ENCODE measurements around the gene RASGRP1. TPM values are rescaled to one million over a fixed set of nuclear protein-coding genes. Genes with fewer than 3 reads are reported as not detected.

Gene RASGRP1
- polyA plus RNA-seq, 1 of the 3 experiments (the other 2 are of a cell fraction): 0.03 TPM

- POLR2A ChIA-PET: no interaction called here
- no peaks in the 10 kb centered on the region; the same call in 1 of the 2 replicates for H3K79me2 ChIP-seq (ENCODE audit: insufficient read depth)
- no peak overlapping the region for H3K9ac ChIP-seq
- no peak overlapping the region for H3K4me3 ChIP-seq (ENCODE audit: low read depth in 2 of 2, low read length in 1 of 2)
- H3K9me3 ChIP-seq: no peaks in the 10 kb centered on the region
- TF ChIP-seq ELF1 (IDR thresholded peaks at IDR 0.05) (no peak), NRF1 (IDR thresholded peaks at IDR 0.05; ENCODE audit: low read depth, low read length) (no peak), CHD2 (IDR thresholded peaks at IDR 0.05; ENCODE audit: low read length, partially characterized antibody) (no peak), USF2 (IDR thresholded peaks at IDR 0.05; ENCODE audit: borderline replicate concordance, low read depth, low read length) (no peak), RCOR1 (IDR thresholded peaks at IDR 0.05; ENCODE audit: low read length) (no peak), TEAD4 (IDR thresholded peaks at IDR 0.05; ENCODE audit: borderline replicate concordance, insufficient read depth) (no peak), SIN3A (IDR thresholded peaks at IDR 0.05; ENCODE audit: borderline replicate concordance, low read depth, low read length) (no peak), POLR2AphosphoS5 (IDR thresholded peaks at IDR 0.05; ENCODE audit: low read depth, low read length) (no peak), SMC3 (IDR thresholded peaks at IDR 0.05; ENCODE audit: low read depth, low read length) (no peak), USF1 (IDR thresholded peaks at IDR 0.05; ENCODE audit: borderline replicate concordance, low read depth) (no peak), TAF1 (IDR thresholded peaks at IDR 0.05; ENCODE audit: borderline replicate concordance, low read depth, low read length) (no peak), ZBTB33 (IDR thresholded peaks at IDR 0.05; ENCODE audit: borderline replicate concordance, low read depth) (no peak), EZH2phosphoT487 (IDR thresholded peaks at IDR 0.05; ENCODE audit: borderline replicate concordance, low read depth) (no peak), FOXM1 (IDR thresholded peaks at IDR 0.05; ENCODE audit: low read depth) (no peak), RXRA (IDR thresholded peaks at IDR 0.05; ENCODE audit: borderline replicate concordance, low read depth) (no peak)
- H3K4me1 ChIP-seq (ENCODE audit: control insufficient read depth in 1 of 2, insufficient read depth in 2 of 2, low read depth in 1 of 2, low read length in 1 of 2): peaks cover 0 to 11% of the 10 kb centered on the region in 2 experiments; a peak in 1 of 4 replicates
- no peak overlapping the region for H3K4me2 ChIP-seq
- no peak overlapping the region for H2AFZ ChIP-seq (ENCODE audit: low read depth)
- peaks cover 11% of the 10 kb centered on the region for H3F3A ChIP-seq (replicated peaks; ENCODE audit: insufficient read depth)
- no peak for DNase-seq
- no peaks in the 10 kb centered on the region for H3K9me2 ChIP-seq
- H3K36me3 ChIP-seq (replicated peaks in 1 of 2; ENCODE audit: control insufficient read depth in 1 of 2, insufficient read depth in 2 of 2, low read length in 1 of 2): no peaks in the 10 kb centered on the region
- H3K27ac ChIP-seq (ENCODE audit: low read depth in 2 of 2, low read length in 1 of 2): no peak overlapping the region
- CTCF ChIA-PET: interaction anchor here (1.5 to 1.6 kb wide), 2 partner anchors 38 to 169 kb away, joined by 4 to 7 read pairs; partner anchors contain the start of gene RASGRP1
- 73% methylated on average over 2 of the region's 2 CpGs for WGBS (ENCODE audit: low lambda C conversion rate)
- H3K27me3 ChIP-seq (ENCODE audit: insufficient read depth): no peaks in the 10 kb centered on the region
- no peaks in the 10 kb centered on the region for H4K20me1 ChIP-seq (ENCODE audit: insufficient read depth)
These were observed 38.5 kb downstream of the RASGRP1 start for GRCh38 chr15:38526158-38526557.

Data from SK-N-SH (cell line).